Activated naive CD8-positive, alpha-beta T cell treated with anti-CD3 and anti-CD28 coated beads, Interleukin-2, amount 10 ng/mL, durations not matched to agents 7 days and 5 days (primary cell): Measurements from ENCODE around the gene RDH14. TPM values are rescaled to one million over a fixed set of nuclear protein-coding genes. Genes with fewer than 3 reads are reported as not detected.

Source experiments
- ATAC-seq: fragments of 150-1000 bp; cut with Tn5 transposase; one replicate; pipeline ENCODE4 v1.10.0; 2021; ENCODE audit warnings: low read depth, moderate library complexity
- POLR2A ChIA-PET: fragments of 350-600 bp; sonication (Branson Sonifier 250); formaldehyde crosslinking; loops from one replicate; lab custom pipeline; 2021; ENCODE audit warnings: antibody characterized with exemption; lab: Charles Lee
- DNase-seq: peaks from one replicate; pipeline ENCODE4 v3.0.0; 2021
- H3K27ac Mint-ChIP-seq: one replicate; pipeline ENCODE4 v1.8.0; 2022; ENCODE audit warnings: mild to moderate bottlenecking, mixed read lengths
- H3K27me3 Mint-ChIP-seq: one replicate; pipeline ENCODE4 v1.8.0; 2022; ENCODE audit warnings: mild to moderate bottlenecking, moderate library complexity, mixed read lengths
- H3K36me3 Mint-ChIP-seq: one replicate; pipeline ENCODE4 v1.8.0; 2021; ENCODE audit warnings: mild to moderate bottlenecking, mixed read lengths
- H3K4me1 Mint-ChIP-seq: one replicate; pipeline ENCODE4 v1.8.0; 2021; ENCODE audit warnings: mixed read lengths
- H3K4me3 Mint-ChIP-seq: one replicate; pipeline ENCODE4 v1.8.0; 2022; ENCODE audit warnings: mild to moderate bottlenecking, moderate library complexity, mixed read lengths
- H3K9me3 Mint-ChIP-seq: one replicate; pipeline ENCODE4 v1.8.0; 2021; ENCODE audit warnings: mixed read lengths
- total RNA-seq, 2 experiments: library from RNA; stranded (reverse); gene quantifications; one replicate each; pipeline ENCODE4 v1.2.3, GENCODE V29; 2021

RDH14 gene
- total RNA-seq, 2 experiments from 2014 or later, result 19.6 to 20.9 TPM

DNA sequence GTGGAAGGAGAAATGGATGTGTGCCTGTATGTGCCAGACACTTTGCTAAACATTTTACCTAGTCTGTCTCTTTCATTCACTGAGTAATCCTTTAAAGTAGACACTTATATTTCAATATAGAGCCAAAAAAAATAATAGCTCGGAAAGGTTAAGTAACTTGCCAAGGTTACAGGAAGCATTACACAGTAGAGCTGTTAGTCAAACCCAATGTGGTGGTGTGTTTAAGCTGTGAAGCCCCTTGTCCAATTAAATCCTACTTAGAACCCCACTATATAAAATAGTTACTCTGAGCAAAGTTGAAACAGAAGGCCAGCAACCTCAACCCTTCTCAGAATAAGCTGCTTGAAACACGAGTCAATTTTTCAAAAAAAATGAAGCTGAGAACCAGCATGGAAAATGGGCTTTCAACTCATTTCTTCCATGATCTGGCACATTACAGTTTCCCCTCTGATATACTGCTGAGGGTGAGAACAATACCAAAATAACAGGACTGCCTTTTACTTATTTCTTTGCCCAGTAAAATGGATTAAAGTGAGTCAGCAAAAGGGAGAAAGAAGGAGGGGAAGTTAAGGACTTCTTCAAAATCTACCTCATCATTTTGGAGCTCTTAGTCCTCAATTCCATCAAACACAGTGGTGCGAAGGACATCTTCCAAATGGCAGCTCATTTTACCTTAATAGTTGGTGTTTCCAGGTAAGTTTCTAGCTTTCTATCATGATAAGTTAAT lies 7.9 kb downstream of the RDH14 start:
- no peak overlapping the region for H3K4me3 Mint-ChIP-seq
- H3K36me3 Mint-ChIP-seq, result peaks cover 36% of the 10 kb centered on the region
- no peak overlapping the region for H3K27ac Mint-ChIP-seq
- H3K4me1 Mint-ChIP-seq, result peaks cover 18% of the 10 kb centered on the region
- ATAC-seq (no peak), DNase-seq (no peak)
- POLR2A ChIA-PET, result interaction anchor here (1.9 kb wide), 1 partner anchor 8 kb away, joined by 8 read pairs; the partner anchor contains the start of gene RDH14
- no peaks in the 10 kb centered on the region for H3K27me3 Mint-ChIP-seq
- no peaks in the 10 kb centered on the region for H3K9me3 Mint-ChIP-seq

DNA sequence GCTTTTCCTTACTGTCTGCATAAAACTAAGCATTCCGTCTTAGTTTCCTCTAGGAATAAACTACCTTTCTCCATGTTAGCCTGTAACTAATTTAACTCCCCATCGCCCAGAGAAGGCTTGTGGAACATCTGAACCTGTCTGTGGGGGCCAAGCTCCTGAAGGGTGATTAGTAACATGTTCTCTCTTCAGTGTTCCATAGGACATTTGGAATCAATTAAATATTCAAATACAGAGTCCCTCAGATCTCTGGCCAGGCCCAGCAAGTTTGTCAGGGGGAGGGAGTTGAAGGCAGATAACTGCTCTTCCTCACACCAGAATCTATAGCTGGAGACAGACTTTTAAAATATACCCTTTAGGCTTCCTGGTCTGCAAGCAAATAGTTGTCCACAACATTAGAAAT lies 8.8 kb downstream of the RDH14 start:
- Mint-ChIP-seq H3K4me3 (no peak overlapping the region), H3K4me1 (peaks cover 16% of the 10 kb centered on the region), H3K27ac (no peak overlapping the region), H3K36me3 (peaks cover 31% of the 10 kb centered on the region), H3K9me3 (no peaks in the 10 kb centered on the region), H3K27me3 (no peaks in the 10 kb centered on the region)
- POLR2A ChIA-PET, result interaction anchor here (0.7 to 1.9 kb wide), 2 partner anchors 7 to 9 kb away, joined by 3 to 8 read pairs; partner anchors contain the start of gene RDH14
- ATAC-seq (no peak), DNase-seq (no peak)

DNA sequence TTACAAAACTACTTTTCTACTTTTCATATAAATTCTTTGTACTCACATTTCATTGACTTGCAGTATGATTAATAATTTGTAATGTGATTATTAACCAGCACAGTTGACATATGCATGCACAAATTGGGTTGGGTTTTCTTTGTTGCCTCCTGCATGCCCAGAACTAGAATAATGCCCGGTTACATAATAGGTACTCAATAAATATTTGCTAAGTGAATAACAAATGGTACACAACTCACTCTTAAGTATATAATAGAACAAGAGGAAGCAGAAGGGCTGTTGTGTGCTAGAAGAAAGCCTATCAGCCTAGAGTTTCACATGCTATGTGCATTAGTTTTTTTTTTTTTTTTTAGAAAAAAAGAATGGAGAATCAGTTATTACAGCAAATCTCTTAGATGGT lies 9.3 kb downstream of the RDH14 start:
- DNase-seq (no peak), ATAC-seq (no peak)
- Mint-ChIP-seq H3K27me3 (no peaks in the 10 kb centered on the region), H3K36me3 (peaks cover 28% of the 10 kb centered on the region), H3K27ac (no peak overlapping the region), H3K4me1 (peaks cover 21% of the 10 kb centered on the region), H3K4me3 (no peak overlapping the region), H3K9me3 (no peaks in the 10 kb centered on the region)
- POLR2A ChIA-PET, result interaction anchor here (0.7 to 1.9 kb wide), 2 partner anchors 8 to 9 kb away, joined by 3 to 8 read pairs; partner anchors contain the start of gene RDH14

DNA sequence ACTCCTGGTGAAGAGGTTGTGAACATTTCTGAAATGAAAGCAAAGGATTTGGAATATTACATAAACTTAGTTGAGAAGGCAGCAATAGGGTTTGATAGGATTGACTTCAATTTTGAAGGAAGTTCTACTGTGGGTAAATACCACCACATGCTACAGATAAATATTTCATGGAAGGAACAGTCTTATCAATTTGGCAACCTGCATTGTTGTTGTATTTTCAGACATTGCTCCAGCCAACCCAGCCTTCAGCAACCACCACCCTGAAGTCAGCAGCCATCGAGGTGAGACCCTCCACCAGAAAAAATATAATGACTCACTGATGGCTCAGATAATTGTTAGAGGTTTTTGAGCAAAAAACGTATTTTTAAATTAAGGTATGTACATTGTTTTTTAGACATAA lies 10.0 kb downstream of the RDH14 start:
- Mint-ChIP-seq H3K9me3 (no peaks in the 10 kb centered on the region), H3K4me1 (peaks cover 24% of the 10 kb centered on the region), H3K27ac (no peak overlapping the region), H3K4me3 (no peak overlapping the region), H3K27me3 (no peaks in the 10 kb centered on the region), H3K36me3 (peaks cover 26% of the 10 kb centered on the region)
- DNase-seq (no peak), ATAC-seq (no peak)
- POLR2A ChIA-PET, result no interaction called here

DNA sequence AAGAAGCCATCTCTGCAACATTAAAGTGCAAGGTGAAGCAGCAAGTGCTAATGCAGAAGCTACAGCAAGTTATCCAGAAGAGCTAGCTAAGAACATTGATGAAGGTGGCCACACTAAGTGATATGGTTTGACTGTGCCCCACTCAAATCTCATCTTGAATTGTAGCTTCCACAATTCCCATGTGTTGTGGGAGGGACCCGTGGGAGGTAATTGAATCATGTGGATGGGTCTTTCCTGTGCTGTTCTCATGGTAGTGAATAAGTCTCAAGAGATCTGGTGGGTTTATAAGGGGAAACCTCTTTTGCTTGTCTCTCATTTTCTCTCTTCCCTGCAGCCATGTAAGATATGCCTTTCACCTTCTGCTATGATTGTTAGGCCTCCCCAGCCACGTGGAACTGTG lies 11.4 kb downstream of the RDH14 start:
- H3K27me3 Mint-ChIP-seq, result no peaks in the 10 kb centered on the region
- H3K27ac Mint-ChIP-seq, result no peak overlapping the region
- no peak overlapping the region for H3K4me3 Mint-ChIP-seq
- peaks cover 17% of the 10 kb centered on the region for H3K36me3 Mint-ChIP-seq
- POLR2A ChIA-PET, result interaction anchor here (1.2 kb wide), 1 partner anchor 11 kb away, joined by 3 read pairs; the partner anchor contains the start of gene RDH14
- DNase-seq (no peak), ATAC-seq (no peak)
- no peaks in the 10 kb centered on the region for H3K9me3 Mint-ChIP-seq
- peaks cover 22% of the 10 kb centered on the region for H3K4me1 Mint-ChIP-seq

DNA sequence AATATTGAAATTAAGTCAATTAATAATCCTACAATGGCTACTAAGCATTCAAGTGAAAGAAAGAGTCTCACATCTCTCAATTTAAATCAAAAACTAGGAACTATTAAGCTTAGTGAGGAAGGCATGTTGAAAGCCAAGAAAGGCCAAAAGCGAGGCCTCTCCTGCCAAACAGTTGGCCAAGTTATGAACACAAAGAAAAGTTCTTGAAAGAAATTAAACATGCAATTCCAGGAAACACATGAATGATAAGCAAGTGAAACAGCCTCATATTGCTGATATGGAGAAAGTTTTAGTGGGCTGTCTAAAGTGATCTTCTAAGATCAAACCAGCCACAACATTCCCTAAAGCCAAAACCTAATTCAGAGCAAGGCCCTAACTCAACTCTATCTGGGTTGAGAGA lies 11.8 kb downstream of the RDH14 start:
- H3K36me3 Mint-ChIP-seq, result peaks cover 15% of the 10 kb centered on the region
- H3K4me1 Mint-ChIP-seq, result peaks cover 21% of the 10 kb centered on the region
- no peak overlapping the region for H3K4me3 Mint-ChIP-seq
- ATAC-seq (no peak), DNase-seq (no peak)
- no peak overlapping the region for H3K27ac Mint-ChIP-seq
- POLR2A ChIA-PET, result interaction anchor here (1.2 kb wide), 1 partner anchor 11 kb away, joined by 3 read pairs; the partner anchor contains the start of gene RDH14
- no peaks in the 10 kb centered on the region for H3K27me3 Mint-ChIP-seq
- no peaks in the 10 kb centered on the region for H3K9me3 Mint-ChIP-seq

DNA sequence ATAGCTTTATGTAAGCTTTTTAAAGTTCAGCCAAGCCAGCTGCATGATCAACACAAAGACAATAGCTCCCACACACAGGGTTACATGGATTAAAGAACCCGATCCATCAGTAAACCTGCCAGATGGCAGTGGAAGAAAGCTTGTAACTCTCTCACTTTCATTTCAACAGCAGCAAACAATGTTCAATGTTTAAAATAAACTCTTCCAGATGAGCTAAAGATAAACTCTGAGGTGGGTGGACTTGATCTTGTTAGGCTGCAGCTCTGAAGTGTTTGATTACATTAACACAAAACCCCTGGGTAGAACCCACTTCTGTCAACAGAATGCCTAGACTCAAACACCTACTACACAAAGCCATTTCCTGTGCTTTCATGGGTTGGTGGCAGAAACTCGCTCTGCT lies 13.9 kb downstream of the RDH14 start:
- Mint-ChIP-seq H3K27ac (peak overlapping the region; percentile 39), H3K4me1 (peaks cover 15% of the 10 kb centered on the region), H3K27me3 (no peaks in the 10 kb centered on the region), H3K36me3 (peaks cover 8% of the 10 kb centered on the region), H3K9me3 (no peaks in the 10 kb centered on the region), H3K4me3 (peak overlapping the region; percentile 54)
- peak; percentile 73 for ATAC-seq
- POLR2A ChIA-PET, result interaction anchor here (0.6 to 2.0 kb wide), 3 partner anchors 13 to 106 kb away, joined by 3 to 13 read pairs (median 3); partner anchors contain the start of gene RDH14
- no peak for DNase-seq

DNA sequence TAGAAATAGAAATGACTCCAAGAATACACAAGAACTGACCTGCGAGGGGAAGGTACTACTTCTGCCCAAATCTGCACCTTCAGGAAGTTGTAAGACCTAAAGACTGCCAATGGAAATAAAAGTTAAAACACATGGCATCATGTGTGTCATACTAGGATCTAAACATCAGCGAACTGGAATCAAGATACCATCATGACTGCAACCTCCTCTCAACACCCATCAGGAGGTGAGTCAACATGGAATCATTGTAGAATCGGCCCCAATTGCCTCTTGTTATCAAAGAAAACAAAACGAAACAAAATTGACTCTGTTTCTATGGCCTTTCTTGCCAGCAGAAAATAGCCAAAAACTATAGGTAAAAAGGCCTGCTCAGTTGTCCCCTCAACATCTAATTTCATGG lies 15.1 kb downstream of the RDH14 start:
- no peak for DNase-seq
- POLR2A ChIA-PET, result interaction anchor here (2.0 kb wide), 1 partner anchor 14 kb away, joined by 13 read pairs; the partner anchor contains the start of gene RDH14
- no peaks in the 10 kb centered on the region for H3K27me3 Mint-ChIP-seq
- H3K4me3 Mint-ChIP-seq, result no peak overlapping the region
- H3K4me1 Mint-ChIP-seq, result peaks cover 15% of the 10 kb centered on the region
- H3K27ac Mint-ChIP-seq, result no peak overlapping the region
- H3K36me3 Mint-ChIP-seq, result peaks cover 9% of the 10 kb centered on the region
- no peaks in the 10 kb centered on the region for H3K9me3 Mint-ChIP-seq
- no peak for ATAC-seq

DNA sequence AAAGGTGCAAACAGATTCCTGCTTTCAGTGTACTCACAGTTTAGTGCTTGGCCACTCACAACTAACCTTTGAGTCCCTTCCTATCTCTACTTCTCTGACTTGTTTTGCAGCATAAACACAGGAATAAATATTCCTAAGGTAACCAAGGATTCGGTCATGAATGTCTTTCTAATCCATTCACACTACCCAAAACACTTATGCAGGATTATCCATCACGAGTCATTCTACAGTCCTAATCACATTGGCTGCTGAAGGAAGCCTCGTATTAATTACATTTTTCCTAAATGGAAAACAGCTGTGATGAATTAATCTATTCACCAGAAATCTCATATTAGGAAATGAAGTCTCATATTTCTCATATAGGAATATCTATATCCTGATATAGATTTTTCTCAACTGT lies 16.3 kb downstream of the RDH14 start:
- ATAC-seq, result no peak
- H3K27me3 Mint-ChIP-seq, result no peaks in the 10 kb centered on the region
- H3K9me3 Mint-ChIP-seq, result no peaks in the 10 kb centered on the region
- H3K4me3 Mint-ChIP-seq, result no peak overlapping the region
- no peak for DNase-seq
- peaks cover 9% of the 10 kb centered on the region for H3K36me3 Mint-ChIP-seq
- H3K27ac Mint-ChIP-seq, result no peak overlapping the region
- POLR2A ChIA-PET, result no interaction called here
- H3K4me1 Mint-ChIP-seq, result peaks cover 12% of the 10 kb centered on the region

DNA sequence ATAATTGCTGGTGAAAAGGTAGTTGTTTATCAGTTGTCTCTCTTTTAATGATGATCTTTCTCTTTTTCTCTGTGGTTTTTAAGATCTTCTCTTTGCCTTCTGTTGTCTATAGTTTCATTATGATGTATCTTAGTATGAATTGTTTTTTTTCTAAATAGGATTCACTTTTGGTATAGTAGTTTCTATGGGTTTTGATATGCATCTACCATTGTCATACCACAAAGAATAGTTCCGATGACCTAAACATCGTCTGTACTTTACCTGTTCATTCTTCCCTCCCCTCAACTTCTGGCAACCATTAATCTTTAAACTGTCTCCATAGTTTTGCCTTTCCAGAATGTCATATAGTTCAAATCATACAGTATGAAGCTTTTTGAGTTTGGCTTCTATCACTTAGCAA lies 19.6 kb downstream of the RDH14 start:
- Mint-ChIP-seq H3K27ac (no peak overlapping the region), H3K36me3 (peaks cover 7% of the 10 kb centered on the region), H3K4me1 (peaks cover under 1% of the 10 kb centered on the region), H3K4me3 (no peak overlapping the region), H3K9me3 (no peaks in the 10 kb centered on the region), H3K27me3 (no peaks in the 10 kb centered on the region)
- no peak for DNase-seq
- no peak for ATAC-seq
- POLR2A ChIA-PET, result no interaction called here

DNA sequence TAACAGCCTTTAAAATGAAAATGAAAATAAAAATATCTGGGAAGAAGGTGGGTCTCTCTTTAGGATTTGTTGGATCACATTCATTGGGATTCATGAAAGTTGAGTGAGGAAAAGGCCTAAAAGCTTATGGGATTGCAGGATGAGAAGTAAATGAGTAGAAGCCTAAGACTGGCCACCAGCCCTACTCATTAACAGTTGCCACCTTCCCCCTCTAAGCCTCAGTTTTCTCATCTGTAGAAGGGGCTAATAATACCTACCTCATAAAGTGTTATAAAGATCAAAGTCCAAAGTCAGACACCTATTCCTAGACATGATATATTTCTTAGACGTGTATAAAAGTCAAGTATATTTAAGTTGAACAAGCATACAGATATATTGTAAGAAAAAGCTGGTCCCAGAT lies 23.8 kb downstream of the RDH14 start:
- POLR2A ChIA-PET, result interaction anchor here (2.2 kb wide), 1 partner anchor 23 kb away, joined by 8 read pairs; the partner anchor contains the start of gene RDH14
- no peak overlapping the region for H3K27ac Mint-ChIP-seq
- H3K27me3 Mint-ChIP-seq, result peaks cover 4% of the 10 kb centered on the region
- peaks cover 3% of the 10 kb centered on the region for H3K36me3 Mint-ChIP-seq
- H3K4me3 Mint-ChIP-seq, result no peak overlapping the region
- no peaks in the 10 kb centered on the region for H3K4me1 Mint-ChIP-seq
- ATAC-seq (no peak), DNase-seq (no peak)
- no peaks in the 10 kb centered on the region for H3K9me3 Mint-ChIP-seq

DNA sequence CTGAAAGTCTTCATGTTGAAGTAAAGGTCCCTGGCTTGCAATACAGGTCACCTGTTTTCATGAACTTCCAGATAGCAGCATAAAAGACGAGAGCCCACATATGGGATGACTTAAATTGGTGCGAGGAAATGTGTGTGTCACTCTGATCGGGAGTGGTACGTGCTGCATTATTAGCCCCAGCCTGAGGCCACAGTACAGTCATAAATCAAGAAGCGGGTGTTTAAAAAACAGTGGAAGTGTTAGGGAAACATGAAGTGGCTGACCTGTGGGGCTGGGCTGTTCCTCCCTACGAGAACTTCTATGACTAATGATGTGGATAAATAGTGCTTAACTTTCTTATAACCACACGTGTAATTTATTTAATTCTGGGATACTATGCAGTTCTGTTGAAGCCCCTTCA lies 24.4 kb downstream of the RDH14 start:
- no peak overlapping the region for H3K27ac Mint-ChIP-seq
- DNase-seq (no peak), ATAC-seq (no peak)
- H3K27me3 Mint-ChIP-seq, result peaks cover 4% of the 10 kb centered on the region
- no peak overlapping the region for H3K4me3 Mint-ChIP-seq
- H3K9me3 Mint-ChIP-seq, result no peaks in the 10 kb centered on the region
- H3K36me3 Mint-ChIP-seq, result no peaks in the 10 kb centered on the region
- POLR2A ChIA-PET, result interaction anchor here (2.2 kb wide), 1 partner anchor 24 kb away, joined by 8 read pairs; the partner anchor contains the start of gene RDH14
- H3K4me1 Mint-ChIP-seq, result no peaks in the 10 kb centered on the region

DNA sequence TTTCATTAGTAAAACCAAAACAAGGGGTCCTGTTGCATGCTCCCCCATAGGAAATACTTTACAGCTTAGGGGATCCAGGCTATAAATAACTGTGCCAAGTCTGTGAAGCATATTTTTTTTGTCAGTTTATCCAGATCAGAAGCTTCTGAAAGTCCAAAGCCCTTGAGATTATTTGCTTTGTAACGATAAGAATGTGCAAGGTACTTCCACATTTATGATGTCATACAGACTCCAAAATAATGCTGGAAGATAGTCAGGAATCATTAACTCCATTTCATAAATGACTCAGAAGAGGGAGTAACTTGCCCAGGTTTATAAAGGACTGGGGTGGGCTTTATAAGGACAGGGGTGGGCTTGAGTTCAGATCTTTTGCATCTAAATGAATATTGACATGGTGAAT lies 29.3 kb downstream of the RDH14 start:
- Mint-ChIP-seq H3K36me3 (no peaks in the 10 kb centered on the region), H3K9me3 (no peaks in the 10 kb centered on the region), H3K27ac (no peak overlapping the region), H3K27me3 (peaks cover 4% of the 10 kb centered on the region), H3K4me3 (no peak overlapping the region), H3K4me1 (no peaks in the 10 kb centered on the region)
- POLR2A ChIA-PET, result no interaction called here
- ATAC-seq (no peak), DNase-seq (no peak)

DNA sequence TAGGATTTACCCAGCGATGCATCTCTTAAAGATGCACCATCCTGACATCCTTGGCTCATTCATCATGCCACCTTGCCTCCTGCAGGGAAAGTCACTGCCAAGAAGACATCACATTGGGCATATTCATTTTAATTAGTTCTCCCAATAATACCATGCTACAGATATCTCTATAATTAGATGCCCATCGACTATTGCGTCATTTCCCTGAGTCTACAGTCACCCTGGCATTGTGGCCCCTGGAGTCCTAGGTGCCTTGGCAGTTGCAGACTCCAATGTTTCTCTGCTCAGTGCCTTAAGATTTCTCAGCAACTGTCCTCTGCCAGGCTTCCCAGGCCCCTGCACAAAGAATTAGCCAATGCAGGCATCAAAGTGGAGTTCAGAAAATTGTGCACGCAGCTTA lies 32.6 kb downstream of the RDH14 start:
- H3K9me3 Mint-ChIP-seq, result no peaks in the 10 kb centered on the region
- POLR2A ChIA-PET, result no interaction called here
- H3K4me1 Mint-ChIP-seq, result no peaks in the 10 kb centered on the region

More for the DNA sequence above, 32.6 kb downstream of the RDH14 start:
- no peaks in the 10 kb centered on the region for H3K36me3 Mint-ChIP-seq
- no peak overlapping the region for H3K4me3 Mint-ChIP-seq
- DNase-seq, result no peak
- ATAC-seq, result no peak
- H3K27me3 Mint-ChIP-seq, result peaks cover 2% of the 10 kb centered on the region
- no peak overlapping the region for H3K27ac Mint-ChIP-seq
